ENCODE measurements around the gene GFOD1. TPM values are rescaled to one million over a fixed set of nuclear protein-coding genes. Genes with fewer than 3 reads are reported as not detected.

The GFOD1 gene
- total RNA-seq, 4 donors from 2014 or later, result 7.3 to 15.9 (median 12.4) TPM

GRCh38 chr6:13354331-13355042 lies 132.9 kb downstream of the GFOD1 start:
- no peak overlapping the region for H3K4me3 ChIP-seq (ENCODE audit: low read depth, poor library complexity, severe bottlenecking)
- DNase-seq (ENCODE audit: low spot score in 2 of 2), result no peak
- 69 to 78% methylated on average over 13 of the region's 13 CpGs for WGBS, 2 donors
- TF ChIP-seq, protein P1, sequence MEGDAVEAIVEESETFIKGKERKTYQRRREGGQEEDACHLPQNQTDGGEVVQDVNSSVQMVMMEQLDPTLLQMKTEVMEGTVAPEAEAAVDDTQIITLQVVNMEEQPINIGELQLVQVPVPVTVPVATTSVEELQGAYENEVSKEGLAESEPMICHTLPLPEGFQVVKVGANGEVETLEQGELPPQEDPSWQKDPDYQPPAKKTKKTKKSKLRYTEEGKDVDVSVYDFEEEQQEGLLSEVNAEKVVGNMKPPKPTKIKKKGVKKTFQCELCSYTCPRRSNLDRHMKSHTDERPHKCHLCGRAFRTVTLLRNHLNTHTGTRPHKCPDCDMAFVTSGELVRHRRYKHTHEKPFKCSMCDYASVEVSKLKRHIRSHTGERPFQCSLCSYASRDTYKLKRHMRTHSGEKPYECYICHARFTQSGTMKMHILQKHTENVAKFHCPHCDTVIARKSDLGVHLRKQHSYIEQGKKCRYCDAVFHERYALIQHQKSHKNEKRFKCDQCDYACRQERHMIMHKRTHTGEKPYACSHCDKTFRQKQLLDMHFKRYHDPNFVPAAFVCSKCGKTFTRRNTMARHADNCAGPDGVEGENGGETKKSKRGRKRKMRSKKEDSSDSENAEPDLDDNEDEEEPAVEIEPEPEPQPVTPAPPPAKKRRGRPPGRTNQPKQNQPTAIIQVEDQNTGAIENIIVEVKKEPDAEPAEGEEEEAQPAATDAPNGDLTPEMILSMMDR (IDR thresholded peaks at IDR 0.05), result no peak
- TF ChIP-seq POLR2A (IDR thresholded peaks at IDR 0.05), result no peak
- intact Hi-C loops (cut with DNase I; ENCODE audit: low total_unique reads), result no loop called here

DNA sequence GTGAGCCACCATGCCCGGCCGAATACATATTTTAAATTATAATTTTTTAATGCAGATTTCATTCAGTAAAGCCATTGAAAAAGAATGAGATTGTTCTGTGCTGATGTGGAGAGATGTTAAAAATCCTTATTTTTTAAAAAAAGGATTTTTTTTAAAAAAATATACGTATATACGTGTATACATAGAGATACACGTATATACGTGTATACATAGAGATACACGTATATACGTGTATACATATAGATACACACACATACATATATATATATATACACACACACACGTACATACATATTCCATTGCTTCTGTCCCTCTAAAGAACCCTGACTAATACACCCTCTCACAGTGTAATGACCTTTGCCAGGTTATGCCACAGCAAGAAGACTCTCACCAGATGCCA lies 135.2 kb downstream of the GFOD1 start:
- 93 to 98% methylated on average over 9 of the region's 9 CpGs for WGBS, 2 donors
- DNase-seq (ENCODE audit: low spot score in 2 of 2), result no peak
- TF ChIP-seq, protein P1 (IDR thresholded peaks at IDR 0.05), result no peak
- TF ChIP-seq POLR2A (IDR thresholded peaks at IDR 0.05), result no peak
- H3K4me3 ChIP-seq (ENCODE audit: low read depth, poor library complexity, severe bottlenecking), result no peak overlapping the region
- intact Hi-C loops (cut with DNase I; ENCODE audit: low total_unique reads), result no loop called here

DNA sequence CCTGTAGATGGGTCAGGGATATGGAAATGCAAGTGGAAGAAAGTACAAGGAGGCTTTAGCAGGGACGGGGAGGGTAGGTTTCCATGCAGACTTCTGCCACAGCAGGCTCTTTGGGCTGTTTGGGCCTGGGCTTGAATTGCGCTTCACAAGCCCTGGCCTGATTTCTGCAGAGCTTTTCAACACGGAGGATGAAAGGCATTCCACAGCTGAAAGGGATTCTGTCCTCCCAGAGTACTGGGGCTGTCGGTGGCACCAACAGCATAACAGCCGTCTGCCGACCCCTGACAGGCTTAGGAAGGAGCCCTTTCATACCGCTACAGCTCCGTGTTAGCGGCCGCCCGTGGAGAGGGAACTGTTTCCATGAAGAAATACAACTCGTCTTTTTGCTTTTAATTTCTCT lies 136.1 kb downstream of the GFOD1 start:
- WGBS, 2 donors, result 43 to 56% methylated on average over 12 of the region's 12 CpGs
- TF ChIP-seq POLR2A (IDR thresholded peaks at IDR 0.05), result no peak
- intact Hi-C loops (cut with DNase I; ENCODE audit: low total_unique reads), result no loop called here

GRCh38 chr6:13349811-13350506 lies 137.4 kb downstream of the GFOD1 start:
- peak in 1 of 2 donors; percentile 18 for DNase-seq (ENCODE audit: low spot score in 2 of 2)

More for the DNA sequence above, 136.1 kb downstream of the GFOD1 start:
- H3K4me3 ChIP-seq (ENCODE audit: low read depth, poor library complexity, severe bottlenecking), result no peak overlapping the region
- DNase-seq (ENCODE audit: low spot score in 2 of 2), result no peak

GRCh38 chr6:13348334-13349113 lies 138.9 kb downstream of the GFOD1 start:
- intact Hi-C loops (cut with DNase I; ENCODE audit: low total_unique reads), result loop anchor here (10.0 kb wide), 1 partner anchor 186 kb away; no protein-coding TSS in a partner anchor
- TF ChIP-seq, protein P1 (IDR thresholded peaks at IDR 0.05), result no peak
- TF ChIP-seq POLR2A (IDR thresholded peaks at IDR 0.05), result no peak
- 51 to 52% methylated on average over 8 of the region's 8 CpGs for WGBS, 2 donors
- peak in 1 of 2 donors; percentile 56 for DNase-seq (ENCODE audit: low spot score in 2 of 2)
- H3K4me3 ChIP-seq (ENCODE audit: low read depth, poor library complexity, severe bottlenecking), result no peak overlapping the region

More at GRCh38 chr6:13349811-13350506, 137.4 kb downstream of the GFOD1 start:
- intact Hi-C loops (cut with DNase I; ENCODE audit: low total_unique reads), result loop anchor here (10.0 kb wide), 1 partner anchor 185 kb away; no protein-coding TSS in a partner anchor
- H3K4me3 ChIP-seq (ENCODE audit: low read depth, poor library complexity, severe bottlenecking), result no peak overlapping the region
- 67 to 71% methylated on average over 8 of the region's 8 CpGs for WGBS, 2 donors
- TF ChIP-seq POLR2A (IDR thresholded peaks at IDR 0.05), result no peak
- TF ChIP-seq, protein P1 (IDR thresholded peaks at IDR 0.05), result no peak
